Stimulated activated CD8-positive, alpha-beta memory T cell treated with anti-CD3 and anti-CD28 coated beads, Interleukin-15, amount 100 ng/mL, for 24 hours (primary cell): ENCODE data around the gene TDO2.
A peak's percentile ranks its signal among the peaks of the same experiment; 100 is the strongest.
"Not testable (repeated sequence)": the region's sequence is repeated elsewhere in the genome, so short reads cannot be mapped to it uniquely, and the experiment has no call there.

Experiments used
- DNase-seq: peaks from one replicate; pipeline ENCODE4 v3.0.0-alpha.2; 2020; ENCODE audit warnings: low read depth

The TDO2 gene

GRCh38 chr4:155908187-155909139 is 5.0 kb downstream of the TDO2 start:
- no peak for DNase-seq

GRCh38 chr4:155909615-155910226 is 6.2 kb downstream of the TDO2 start:
- no peak for DNase-seq

- DNase-seq, result no peak
These were observed 8.4 kb downstream of the TDO2 start for GRCh38 chr4:155911905-155912304.

- DNase-seq, result no peak
These were observed 11.3 kb downstream of the TDO2 start for GRCh38 chr4:155914782-155915181.

- DNase-seq, result no peak
These were observed 18.1 kb downstream of the TDO2 start for GRCh38 chr4:155921597-155921996.

- DNase-seq, result no peak
These were observed 21.1 kb downstream of the TDO2 start for GRCh38 chr4:155924637-155925036.

- DNase-seq, result no peak
These were observed 26.3 kb downstream of the TDO2 start for GRCh38 chr4:155929833-155930232.

DNA sequence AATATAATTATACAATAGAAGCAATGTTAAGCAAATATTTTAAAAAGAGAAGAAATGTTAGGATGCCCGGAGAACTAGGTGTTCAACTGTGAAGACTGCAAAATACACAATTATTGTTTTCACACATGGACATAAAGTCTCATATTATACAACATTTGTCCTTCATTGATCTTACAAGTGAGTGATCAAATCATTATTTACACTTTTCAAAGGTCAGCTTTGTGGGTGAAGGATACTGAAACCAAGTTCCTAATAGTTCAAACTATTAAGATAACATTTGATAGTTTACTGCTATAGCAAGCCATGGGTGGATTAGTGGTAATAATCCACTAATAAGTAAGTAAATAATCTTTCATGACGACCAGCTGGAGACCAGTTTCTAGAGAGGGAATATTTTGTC is 26.8 kb downstream of the TDO2 start:
- no peak for DNase-seq

DNA sequence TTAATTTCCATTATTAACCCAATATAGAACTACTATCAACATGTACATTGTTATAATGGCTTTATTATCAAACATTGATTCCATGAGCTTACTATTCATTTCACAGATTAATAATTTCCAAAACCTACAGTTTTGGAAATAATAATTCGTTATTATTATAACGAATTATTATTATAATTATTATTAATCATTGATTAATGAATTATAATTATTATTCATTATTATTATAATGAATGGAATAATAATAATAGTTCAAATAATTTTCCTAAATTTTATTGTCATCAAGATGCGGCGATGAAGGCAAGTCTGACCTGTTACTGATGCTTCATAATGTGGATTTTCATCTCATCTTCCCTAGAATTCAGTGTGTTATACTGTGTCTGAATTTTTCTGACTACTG is 28.1 kb downstream of the TDO2 start:
- no peak for DNase-seq

DNA sequence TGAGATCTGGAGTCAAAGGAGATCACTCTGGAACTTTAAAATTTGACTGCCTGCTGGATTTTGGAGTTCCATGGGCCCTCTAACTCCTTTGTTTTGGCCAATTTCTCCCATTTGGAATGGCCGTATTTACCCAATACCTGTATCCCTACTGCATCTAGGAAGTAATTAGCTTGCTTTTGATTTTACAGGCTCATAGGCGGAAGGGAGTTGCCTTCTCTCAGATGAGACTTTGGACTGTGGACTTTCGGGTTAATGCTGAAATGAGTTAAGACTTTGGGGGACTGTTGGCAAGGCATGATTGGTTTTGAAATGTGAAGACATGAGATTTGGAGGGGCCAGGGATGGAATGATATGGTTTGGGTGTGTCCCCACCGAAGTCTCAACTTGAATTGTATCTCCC is 31.1 kb downstream of the TDO2 start:
- not testable (repeated sequence) for DNase-seq

DNA sequence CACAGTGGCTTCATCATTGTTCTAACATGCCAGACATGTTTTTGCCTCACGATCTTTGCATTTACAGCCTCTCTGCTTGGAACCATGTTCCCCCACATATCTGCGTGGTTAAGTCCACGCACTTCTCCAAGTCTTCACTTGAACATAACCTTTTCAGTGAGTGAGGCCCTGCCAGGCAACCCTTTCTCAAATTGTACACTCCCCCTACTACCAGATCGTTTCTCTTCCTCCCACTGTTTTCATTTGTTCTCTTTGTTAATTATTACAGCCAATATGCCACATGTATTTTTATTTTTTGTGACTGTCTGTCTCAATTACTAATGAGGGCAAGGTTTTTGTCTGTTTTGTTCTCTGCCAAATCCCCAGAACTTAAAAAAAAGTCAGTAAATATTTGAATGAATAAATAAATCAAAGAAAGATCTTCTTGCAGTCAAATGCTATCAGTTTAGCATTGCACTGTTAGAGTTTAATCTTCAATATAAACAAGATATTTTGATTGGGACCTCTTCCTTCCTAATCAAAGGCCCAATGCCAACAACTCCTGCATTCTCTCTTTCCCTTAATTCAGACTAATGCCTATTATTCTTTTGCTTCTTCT is 32.0 kb downstream of the TDO2 start:
- no peak for DNase-seq

- DNase-seq, result no peak
These were observed 37.7 kb downstream of the TDO2 start for GRCh38 chr4:155941085-155941790.

DNA sequence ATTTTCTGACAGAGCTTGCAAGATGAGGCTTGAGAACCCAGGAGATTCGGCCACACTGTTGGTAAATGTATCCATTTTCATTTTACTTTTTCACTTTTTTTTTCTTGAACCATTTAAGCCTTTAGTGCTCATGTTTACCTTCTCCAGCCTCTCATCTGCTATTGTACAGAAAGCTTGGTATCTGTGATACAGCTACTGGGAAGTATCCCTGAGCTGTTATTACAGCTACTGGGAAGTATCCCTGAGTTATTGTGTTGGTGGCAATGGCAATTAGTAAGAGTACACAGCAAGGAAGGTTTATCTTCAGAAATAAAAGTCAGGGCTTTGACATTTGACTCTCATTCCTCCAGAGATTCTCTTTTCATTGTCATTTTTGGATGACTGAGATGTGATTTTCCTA is 38.3 kb downstream of the TDO2 start:
- no peak for DNase-seq

DNA sequence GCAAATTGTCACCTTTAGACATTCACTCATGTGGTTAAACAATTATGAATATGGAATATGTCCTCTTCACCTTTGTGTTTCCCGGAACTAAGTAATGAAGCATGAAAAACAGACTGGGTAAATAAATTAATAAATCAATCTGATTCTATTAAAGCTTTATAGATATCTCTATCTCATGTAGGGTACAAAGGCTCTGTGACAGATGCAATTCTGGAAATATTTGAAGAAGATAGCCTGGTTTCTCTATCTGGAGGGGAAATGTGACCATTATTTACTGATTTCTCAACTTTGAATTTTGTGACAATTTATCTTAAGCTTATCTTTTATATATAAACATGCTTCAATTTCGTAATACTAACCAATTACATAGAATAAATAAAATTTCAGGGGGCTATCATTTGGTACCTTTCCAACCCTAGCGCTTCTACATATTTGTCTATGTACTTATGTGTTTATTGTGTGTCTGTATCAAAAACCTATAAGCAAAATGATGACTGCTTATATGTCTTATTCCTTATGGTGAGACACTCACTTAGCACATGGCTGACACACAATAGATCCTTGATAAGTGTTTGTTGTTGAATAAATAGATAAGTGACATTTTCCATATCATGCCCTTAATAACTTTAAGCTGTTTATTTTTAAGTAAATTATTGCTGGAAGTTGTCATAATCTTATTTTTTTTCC is 40.3 kb downstream of the TDO2 start:
- DNase-seq, result no peak

GRCh38 chr4:155944516-155944915 is 41.0 kb downstream of the TDO2 start:
- DNase-seq, result no peak

- DNase-seq, result no peak
These were observed 43.0 kb downstream of the TDO2 start for GRCh38 chr4:155946486-155946885.

- no peak for DNase-seq
These were observed 45.0 kb downstream of the TDO2 start for GRCh38 chr4:155948541-155948940.

GRCh38 chr4:155950461-155950860 is 47.0 kb downstream of the TDO2 start:
- no peak for DNase-seq

- DNase-seq, result no peak
These were observed 49.0 kb downstream of the TDO2 start for GRCh38 chr4:155952501-155952901.

GRCh38 chr4:155953151-155954117 is 49.9 kb downstream of the TDO2 start, which contains the start of gene CTSO:
CTSO (minus strand) TSS chr4:155953866; CDS start chr4:155953847, 19 bp downstream.
- DNase-seq, result peak; percentile 34
